Tibial nerve (tissue), 4 donors: ENCODE data around the gene SIX5. TPM values are rescaled to one million over a fixed set of nuclear protein-coding genes. Genes with fewer than 3 reads are reported as not detected.

ENCODE experiments used
- DNase-seq, 2 donors: peaks; one replicate each; pipeline ENCODE4 v3.0.0-alpha.2; 2019; ENCODE audit warnings: low spot score in 2 of 2
- H3K27ac ChIP-seq, 4 donors: fragments of 200-600 bp; sonication (generic) in 3 of 4; one replicate each; pipeline ENCODE4 v1.5.1; 2017 to 2019; ENCODE audit warnings: mild to moderate bottlenecking in 1 of 4
- H3K27me3 ChIP-seq, 2 donors: fragments of 200-600 bp; sonication (generic) in 1 of 2; one replicate each; pipeline versions ENCODE4 v1.5.1 to v1.6.0; 2017 to 2019
- H3K36me3 ChIP-seq, 3 donors: fragments of 200-600 bp; sonication (generic); one replicate each; pipeline ENCODE4 v1.5.1; 2018 to 2019
- H3K4me1 ChIP-seq, 4 donors: fragments of 200-600 bp; sonication (generic) in 3 of 4; one replicate each; pipeline ENCODE4 v1.5.1; 2017 to 2019
- H3K4me3 ChIP-seq, 4 donors: fragments of 200-600 bp; sonication (generic) in 3 of 4; one replicate each; pipeline ENCODE4 v1.5.1; 2017 to 2019; ENCODE audit warnings: mild to moderate bottlenecking in 1 of 4, moderate library complexity in 1 of 4
- H3K9me3 ChIP-seq, 4 donors: fragments of 200-600 bp; sonication (generic) in 3 of 4; one replicate each; pipeline ENCODE4 v1.5.1; 2017 to 2019
- EP300 ChIP-seq, 2 donors: sonication (generic); formaldehyde crosslinking; IDR thresholded peaks; one replicate each; pipeline ENCODE4 v1.6.1; 2017; ENCODE audit warnings: antibody characterized with exemption in 2 of 2, mild to moderate bottlenecking in 1 of 2
- POLR2A ChIP-seq, 2 donors: fragments of 450-650 bp; IDR thresholded peaks; one replicate each; pipeline ENCODE4 v1.6.1; 2017; ENCODE audit warnings: antibody characterized with exemption in 2 of 2, mild to moderate bottlenecking in 2 of 2, moderate library complexity in 2 of 2
- WGBS, 2 donors: methylation state at CpG; one replicate each; pipeline ENCODE4 v1.1.5; 2018; 5-methylcytosine and 5-hydroxymethylcytosine counted together
- total RNA-seq, 4 donors: library from RNA; depleted of rRNA; stranded (reverse); fragments of >200 nt; gene quantifications; one replicate each; pipeline ENCODE4 v1.1.0, GENCODE V29; 2016
- TF ChIP-seq, protein P1 (sequence below), 5 experiments: fragments of 200-600 bp in 3 of 5; fragments of 450-650 bp in 2 of 5; sonication (generic) in 3 of 5; IDR thresholded peaks; one replicate each; pipeline ENCODE4 v1.5.1; 2016 to 2019; ENCODE audit warnings: antibody characterized with exemption in 5 of 5, mild to moderate bottlenecking in 3 of 5, moderate library complexity in 2 of 5

The SIX5 gene
- total RNA-seq, 4 donors from 2014 or later: 21.0 to 31.0 (median 22.9) TPM

GRCh38 chr19:45764945-45765701 is 3.9 kb downstream of the SIX5 start:
- H3K36me3 ChIP-seq: peaks cover 0 to 9% (median 0%) of the 10 kb centered on the region in 3 donors
- TF ChIP-seq, protein P1, sequence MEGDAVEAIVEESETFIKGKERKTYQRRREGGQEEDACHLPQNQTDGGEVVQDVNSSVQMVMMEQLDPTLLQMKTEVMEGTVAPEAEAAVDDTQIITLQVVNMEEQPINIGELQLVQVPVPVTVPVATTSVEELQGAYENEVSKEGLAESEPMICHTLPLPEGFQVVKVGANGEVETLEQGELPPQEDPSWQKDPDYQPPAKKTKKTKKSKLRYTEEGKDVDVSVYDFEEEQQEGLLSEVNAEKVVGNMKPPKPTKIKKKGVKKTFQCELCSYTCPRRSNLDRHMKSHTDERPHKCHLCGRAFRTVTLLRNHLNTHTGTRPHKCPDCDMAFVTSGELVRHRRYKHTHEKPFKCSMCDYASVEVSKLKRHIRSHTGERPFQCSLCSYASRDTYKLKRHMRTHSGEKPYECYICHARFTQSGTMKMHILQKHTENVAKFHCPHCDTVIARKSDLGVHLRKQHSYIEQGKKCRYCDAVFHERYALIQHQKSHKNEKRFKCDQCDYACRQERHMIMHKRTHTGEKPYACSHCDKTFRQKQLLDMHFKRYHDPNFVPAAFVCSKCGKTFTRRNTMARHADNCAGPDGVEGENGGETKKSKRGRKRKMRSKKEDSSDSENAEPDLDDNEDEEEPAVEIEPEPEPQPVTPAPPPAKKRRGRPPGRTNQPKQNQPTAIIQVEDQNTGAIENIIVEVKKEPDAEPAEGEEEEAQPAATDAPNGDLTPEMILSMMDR (IDR thresholded peaks at IDR 0.05): no peak
- TF ChIP-seq EP300 (IDR thresholded peaks at IDR 0.05) (no peak), POLR2A (IDR thresholded peaks at IDR 0.05) (no peak)
- no peak overlapping the region for H3K4me3 ChIP-seq
- no peaks in the 10 kb centered on the region for H3K27me3 ChIP-seq
- peak overlapping the region; percentile 49 to 99 (median 74) for H3K27ac ChIP-seq
- no peaks in the 10 kb centered on the region for H3K9me3 ChIP-seq
- H3K4me1 ChIP-seq: peaks cover 0 to 41% (median 31%) of the 10 kb centered on the region in 4 donors
- no peak for DNase-seq
- 37 to 44% methylated on average over 21 of the region's 21 CpGs for WGBS, 2 donors

GRCh38 chr19:45764475-45764874 is 4.6 kb downstream of the SIX5 start:
- H3K27me3 ChIP-seq: no peaks in the 10 kb centered on the region
- no peak for DNase-seq
- peak overlapping the region in 3 of 4 donors; percentile 50 to 99 (median 97) for H3K27ac ChIP-seq
- H3K36me3 ChIP-seq: peaks cover 0 to 9% (median 0%) of the 10 kb centered on the region in 3 donors
- no peaks in the 10 kb centered on the region for H3K9me3 ChIP-seq
- H3K4me3 ChIP-seq: no peak overlapping the region
- H3K4me1 ChIP-seq: peaks cover 0 to 41% (median 31%) of the 10 kb centered on the region in 4 donors
- WGBS, 2 donors: 34 to 59% methylated on average over 6 of the region's 6 CpGs
- TF ChIP-seq, protein P1 (IDR thresholded peaks at IDR 0.05): no peak
- TF ChIP-seq POLR2A (IDR thresholded peaks at IDR 0.05) (no peak), EP300 (IDR thresholded peaks at IDR 0.05) (no peak)

- H3K4me3 ChIP-seq: no peak overlapping the region
- peak overlapping the region in 3 of 4 donors; percentile 62 to 99 (median 97) for H3K27ac ChIP-seq
- no peaks in the 10 kb centered on the region for H3K27me3 ChIP-seq
- no peaks in the 10 kb centered on the region for H3K9me3 ChIP-seq
- peaks cover 0 to 9% (median 0%) of the 10 kb centered on the region in 3 donors for H3K36me3 ChIP-seq
- DNase-seq: no peak
- 39 to 48% methylated on average over 16 to 27 of the region's 27 CpGs for WGBS, 2 donors
- TF ChIP-seq, protein P1 (IDR thresholded peaks at IDR 0.05): no peak
- TF ChIP-seq EP300 (IDR thresholded peaks at IDR 0.05): no peak
- TF ChIP-seq POLR2A (IDR thresholded peaks at IDR 0.05): no peak
- H3K4me1 ChIP-seq: peaks cover 0 to 41% (median 31%) of the 10 kb centered on the region in 4 donors
Observed at GRCh38 chr19:45763691-45764294, 5.3 kb downstream of the SIX5 start.

DNA sequence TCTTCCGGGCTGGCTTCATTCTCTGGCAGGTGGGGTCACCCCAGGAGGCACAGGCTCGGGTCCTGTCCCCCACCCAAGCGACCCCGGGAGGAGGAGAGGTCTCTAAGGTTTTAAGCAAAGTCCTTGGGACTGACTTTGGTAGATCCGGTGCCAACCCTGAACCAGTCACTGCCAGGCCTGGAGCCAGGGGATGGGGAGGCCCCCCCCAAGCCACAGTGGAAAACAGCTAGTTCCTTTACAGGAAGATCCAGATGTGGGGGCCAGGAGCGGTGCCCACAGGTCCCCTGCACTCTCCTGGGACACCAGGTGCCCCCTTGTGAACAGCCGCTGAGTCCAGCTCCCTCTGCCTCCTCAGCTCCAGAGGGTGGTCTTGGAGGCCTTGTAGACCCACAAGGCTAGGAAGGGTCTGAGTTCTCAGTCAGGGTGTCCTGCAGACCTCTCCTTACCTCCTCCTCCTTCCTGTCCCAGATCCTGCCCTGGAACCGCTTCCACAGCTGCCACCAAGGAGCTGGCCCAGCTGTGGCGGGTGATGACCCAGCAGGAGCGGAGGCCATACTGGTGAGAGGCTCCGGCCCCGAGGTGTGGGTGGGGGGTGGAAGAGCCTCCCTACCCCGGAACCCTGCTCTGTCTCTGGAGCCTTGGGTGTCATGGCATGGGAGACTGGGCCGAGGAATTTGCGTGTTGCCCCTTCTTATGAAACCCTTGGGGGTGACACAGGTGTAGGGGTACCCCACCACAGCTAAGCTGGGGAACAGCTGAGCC is 6.0 kb downstream of the SIX5 start:
- WGBS, 2 donors: 82 to 87% methylated on average over 12 to 15 of the region's 15 CpGs
- peak overlapping the region in 1 of 4 donors; percentile 97 for H3K27ac ChIP-seq
- H3K4me1 ChIP-seq: peaks cover 0 to 41% (median 31%) of the 10 kb centered on the region in 4 donors
- no peak for TF ChIP-seq POLR2A (IDR thresholded peaks at IDR 0.05)
- TF ChIP-seq EP300 (IDR thresholded peaks at IDR 0.05): no peak
- TF ChIP-seq, protein P1 (IDR thresholded peaks at IDR 0.05): no peak
- no peaks in the 10 kb centered on the region for H3K27me3 ChIP-seq
- peaks cover 0 to 9% (median 0%) of the 10 kb centered on the region in 3 donors for H3K36me3 ChIP-seq
- no peak overlapping the region for H3K4me3 ChIP-seq
- DNase-seq: no peak
- H3K9me3 ChIP-seq: no peaks in the 10 kb centered on the region
